Measurements from ENCODE around the gene UGT2B7. TPM values are rescaled to one million over a fixed set of nuclear protein-coding genes. Genes with fewer than 3 reads are reported as not detected.
"Not testable (repeated sequence)": the region's sequence is repeated elsewhere in the genome, so short reads cannot be mapped to it uniquely, and the experiment has no call there.

Gene UGT2B7
- total and polyA plus RNA-seq, 9 donors: 0.12 to 2.6 (median 0.31) TPM

DNA sequence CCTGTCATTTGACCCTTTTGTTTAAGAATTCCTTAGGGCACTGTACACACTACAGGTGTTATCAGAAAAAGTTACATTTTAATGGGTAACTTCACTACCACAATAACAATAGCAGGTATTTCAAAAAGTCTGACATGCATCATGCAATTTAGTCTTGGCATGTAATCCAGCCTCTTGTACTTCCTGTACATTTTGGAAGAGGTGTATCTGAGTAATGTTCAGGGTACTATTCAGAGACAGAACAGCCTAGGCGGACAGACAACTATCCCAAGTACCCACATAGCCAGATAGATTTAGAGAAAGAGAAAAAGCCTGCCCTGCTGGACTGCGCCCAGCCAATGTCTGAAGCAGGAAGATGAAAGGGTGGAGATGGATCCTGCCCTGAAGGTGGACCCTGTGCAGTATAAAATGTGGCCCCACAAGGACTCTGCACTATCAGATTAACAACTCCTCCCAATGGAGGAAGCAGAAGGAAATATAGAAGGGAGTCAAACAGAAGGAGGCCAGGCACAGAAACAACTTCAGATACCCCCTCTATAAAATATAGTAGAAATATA is 8.5 kb downstream of the UGT2B7 start:
- DNase-seq: no peak
- no peaks in the 10 kb centered on the region for H3K9me3 ChIP-seq (replicated peaks; ENCODE audit: control insufficient read depth, low read depth, low read length)
- no peaks in the 10 kb centered on the region for H3K27me3 ChIP-seq (ENCODE audit: control insufficient read depth, insufficient read depth, low read length)
- WGBS (ENCODE audit: insufficient coverage): no CpG with 5 or more reads among the region's 2 CpGs
- no peaks in the 10 kb centered on the region for H3K4me1 ChIP-seq (ENCODE audit: control insufficient read depth, insufficient read depth, low read length)
- no peak overlapping the region for H3K27ac ChIP-seq (ENCODE audit: low read length)
- no peak overlapping the region for H3K4me3 ChIP-seq (ENCODE audit: low read length)
- H3K36me3 ChIP-seq (ENCODE audit: control insufficient read depth, insufficient read depth, low read length): no peaks in the 10 kb centered on the region

- not testable (repeated sequence) for H3K9me3 ChIP-seq (replicated peaks; ENCODE audit: control insufficient read depth, low read depth, low read length); H3K27me3 ChIP-seq (ENCODE audit: control insufficient read depth, insufficient read depth, low read length); H3K27ac ChIP-seq (ENCODE audit: low read length); H3K36me3 ChIP-seq (ENCODE audit: control insufficient read depth, insufficient read depth, low read length); H3K4me1 ChIP-seq (ENCODE audit: control insufficient read depth, insufficient read depth, low read length); H3K4me3 ChIP-seq (ENCODE audit: low read length); DNase-seq
- WGBS (ENCODE audit: insufficient coverage): 96% methylated on average over 25 of the region's 30 CpGs
Measured at GRCh38 chr4:69115151-69115850, 19.0 kb downstream of the UGT2B7 start.

GRCh38 chr4:69115851-69116213 is 19.6 kb downstream of the UGT2B7 start:
- no CpG with 5 or more reads among the region's 2 CpGs for WGBS (ENCODE audit: insufficient coverage)
- no peak for DNase-seq

DNA sequence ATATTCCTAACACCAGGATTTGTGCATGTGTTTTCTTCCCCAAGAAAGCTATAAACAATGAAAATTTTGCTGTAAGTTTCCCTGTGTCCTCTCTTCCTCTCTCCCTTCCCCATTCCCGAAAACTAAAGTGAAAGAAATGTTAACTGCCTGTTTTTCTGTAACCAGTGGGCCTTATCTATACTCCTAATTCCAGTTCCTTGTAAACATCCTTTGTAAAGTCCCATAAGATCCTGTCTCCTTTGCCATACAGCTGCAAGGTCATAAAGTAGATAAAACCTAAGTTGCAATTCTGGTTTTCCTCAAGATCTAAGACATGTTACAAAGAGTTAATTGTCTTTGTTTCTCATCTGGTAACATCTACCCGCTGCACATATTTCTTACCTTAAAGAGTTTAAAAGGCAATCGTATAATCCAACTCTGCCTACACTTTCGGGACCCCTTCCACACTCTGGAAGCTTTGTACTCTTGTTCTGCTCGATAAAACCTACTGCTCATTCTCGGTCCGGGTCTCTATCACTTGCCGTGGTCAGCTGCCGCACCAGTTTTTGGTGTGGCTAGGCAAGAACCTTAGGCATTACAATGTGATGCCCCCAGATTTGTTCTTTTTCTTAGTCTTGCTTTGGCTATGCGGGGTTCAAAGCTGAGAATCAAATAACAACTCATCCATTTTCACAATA is 20.5 kb downstream of the UGT2B7 start:
- Histone ChIP-seq H3K27ac (ENCODE audit: low read length) (no peak overlapping the region), H3K4me1 (ENCODE audit: control insufficient read depth, insufficient read depth, low read length) (no peaks in the 10 kb centered on the region), H3K27me3 (ENCODE audit: control insufficient read depth, insufficient read depth, low read length) (no peaks in the 10 kb centered on the region), H3K9me3 (replicated peaks; ENCODE audit: control insufficient read depth, low read depth, low read length) (no peaks in the 10 kb centered on the region), H3K4me3 (ENCODE audit: low read length) (no peak overlapping the region), H3K36me3 (ENCODE audit: control insufficient read depth, insufficient read depth, low read length) (no peaks in the 10 kb centered on the region)
- WGBS (ENCODE audit: insufficient coverage): 49% methylated on average over 8 of the region's 10 CpGs
- DNase-seq: no peak

More at GRCh38 chr4:69115851-69116213, 19.6 kb downstream of the UGT2B7 start:
- H3K27me3 ChIP-seq (ENCODE audit: control insufficient read depth, insufficient read depth, low read length): no peaks in the 10 kb centered on the region
- H3K4me1 ChIP-seq (ENCODE audit: control insufficient read depth, insufficient read depth, low read length): no peaks in the 10 kb centered on the region
- no peaks in the 10 kb centered on the region for H3K9me3 ChIP-seq (replicated peaks; ENCODE audit: control insufficient read depth, low read depth, low read length)
- H3K4me3 ChIP-seq (ENCODE audit: low read length): no peak overlapping the region
- no peak overlapping the region for H3K27ac ChIP-seq (ENCODE audit: low read length)
- H3K36me3 ChIP-seq (ENCODE audit: control insufficient read depth, insufficient read depth, low read length): no peaks in the 10 kb centered on the region

GRCh38 chr4:69120870-69121269 is 24.6 kb downstream of the UGT2B7 start:
- Histone ChIP-seq H3K9me3 (replicated peaks; ENCODE audit: control insufficient read depth, low read depth, low read length) (no peaks in the 10 kb centered on the region), H3K27me3 (ENCODE audit: control insufficient read depth, insufficient read depth, low read length) (no peaks in the 10 kb centered on the region), H3K36me3 (ENCODE audit: control insufficient read depth, insufficient read depth, low read length) (no peaks in the 10 kb centered on the region), H3K27ac (ENCODE audit: low read length) (no peak overlapping the region), H3K4me1 (ENCODE audit: control insufficient read depth, insufficient read depth, low read length) (no peaks in the 10 kb centered on the region), H3K4me3 (ENCODE audit: low read length) (no peak overlapping the region)
- 51% methylated on average over 2 of the region's 2 CpGs for WGBS (ENCODE audit: insufficient coverage)
- DNase-seq: no peak

- no peak for DNase-seq
- Histone ChIP-seq H3K27ac (ENCODE audit: low read length) (no peak overlapping the region), H3K9me3 (replicated peaks; ENCODE audit: control insufficient read depth, low read depth, low read length) (no peaks in the 10 kb centered on the region), H3K4me3 (ENCODE audit: low read length) (no peak overlapping the region), H3K36me3 (ENCODE audit: control insufficient read depth, insufficient read depth, low read length) (no peaks in the 10 kb centered on the region), H3K27me3 (ENCODE audit: control insufficient read depth, insufficient read depth, low read length) (no peaks in the 10 kb centered on the region), H3K4me1 (ENCODE audit: control insufficient read depth, insufficient read depth, low read length) (no peaks in the 10 kb centered on the region)
- no CpG with 5 or more reads among the region's 3 CpGs for WGBS (ENCODE audit: insufficient coverage)
Measured at GRCh38 chr4:69122476-69122875, 26.2 kb downstream of the UGT2B7 start.

GRCh38 chr4:69124941-69125340 is 28.7 kb downstream of the UGT2B7 start:
- no peak overlapping the region for H3K27ac ChIP-seq (ENCODE audit: low read length)
- DNase-seq: no peak
- H3K27me3 ChIP-seq (ENCODE audit: control insufficient read depth, insufficient read depth, low read length): no peaks in the 10 kb centered on the region
- no peak overlapping the region for H3K4me3 ChIP-seq (ENCODE audit: low read length)
- no peaks in the 10 kb centered on the region for H3K36me3 ChIP-seq (ENCODE audit: control insufficient read depth, insufficient read depth, low read length)
- no peaks in the 10 kb centered on the region for H3K4me1 ChIP-seq (ENCODE audit: control insufficient read depth, insufficient read depth, low read length)
- no peaks in the 10 kb centered on the region for H3K9me3 ChIP-seq (replicated peaks; ENCODE audit: control insufficient read depth, low read depth, low read length)
- WGBS (ENCODE audit: insufficient coverage): 86% methylated on average over 1 of the region's 1 CpG

DNA sequence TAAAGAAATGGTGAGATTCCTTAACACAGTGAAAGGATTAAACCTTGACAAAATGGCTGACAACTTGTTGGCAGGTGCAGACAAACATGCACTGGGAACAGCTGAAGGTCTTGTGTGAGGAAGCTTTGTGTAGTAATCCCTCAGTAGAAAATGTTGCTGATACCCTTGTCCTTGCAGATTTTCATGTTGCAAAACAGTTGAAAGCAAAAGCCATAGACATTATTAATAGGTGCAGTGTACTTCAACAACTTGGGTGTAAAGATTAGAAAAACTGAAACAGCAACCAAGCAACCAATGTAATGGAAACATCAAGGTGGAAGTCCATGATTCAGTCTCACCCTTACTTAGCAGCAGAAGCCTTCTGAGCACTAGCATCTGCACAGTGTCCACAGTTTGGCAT is 29.8 kb downstream of the UGT2B7 start:
- DNase-seq: peak; percentile 22
- Histone ChIP-seq H3K4me1 (ENCODE audit: control insufficient read depth, insufficient read depth, low read length) (no peaks in the 10 kb centered on the region), H3K27ac (ENCODE audit: low read length) (no peak overlapping the region), H3K4me3 (ENCODE audit: low read length) (no peak overlapping the region), H3K36me3 (ENCODE audit: control insufficient read depth, insufficient read depth, low read length) (no peaks in the 10 kb centered on the region), H3K27me3 (ENCODE audit: control insufficient read depth, insufficient read depth, low read length) (no peaks in the 10 kb centered on the region), H3K9me3 (replicated peaks; ENCODE audit: control insufficient read depth, low read depth, low read length) (no peaks in the 10 kb centered on the region)

DNA sequence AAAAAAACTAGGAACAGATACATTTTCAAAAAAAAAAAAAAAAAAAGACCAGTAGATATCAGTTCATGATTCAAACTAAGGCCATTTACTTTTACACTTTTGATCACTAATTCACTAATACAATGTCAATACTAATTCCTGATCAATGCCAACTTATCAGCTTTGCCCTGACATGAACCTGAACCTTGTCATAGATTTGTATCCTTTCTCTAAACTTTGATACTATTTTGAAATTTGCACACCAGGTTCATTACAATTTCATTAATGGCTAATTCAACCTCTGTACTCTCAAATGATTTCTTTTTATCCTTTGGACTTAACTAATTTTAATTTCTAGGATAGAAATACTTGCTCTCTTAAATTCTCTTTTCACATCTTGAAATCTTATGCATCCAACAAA is 37.7 kb downstream of the UGT2B7 start:
- Histone ChIP-seq H3K4me1 (ENCODE audit: control insufficient read depth, insufficient read depth, low read length) (no peaks in the 10 kb centered on the region), H3K27ac (ENCODE audit: low read length) (no peak overlapping the region), H3K4me3 (ENCODE audit: low read length) (no peak overlapping the region), H3K36me3 (ENCODE audit: control insufficient read depth, insufficient read depth, low read length) (no peaks in the 10 kb centered on the region), H3K27me3 (ENCODE audit: control insufficient read depth, insufficient read depth, low read length) (no peaks in the 10 kb centered on the region), H3K9me3 (replicated peaks; ENCODE audit: control insufficient read depth, low read depth, low read length) (no peaks in the 10 kb centered on the region)
- no peak for DNase-seq

DNA sequence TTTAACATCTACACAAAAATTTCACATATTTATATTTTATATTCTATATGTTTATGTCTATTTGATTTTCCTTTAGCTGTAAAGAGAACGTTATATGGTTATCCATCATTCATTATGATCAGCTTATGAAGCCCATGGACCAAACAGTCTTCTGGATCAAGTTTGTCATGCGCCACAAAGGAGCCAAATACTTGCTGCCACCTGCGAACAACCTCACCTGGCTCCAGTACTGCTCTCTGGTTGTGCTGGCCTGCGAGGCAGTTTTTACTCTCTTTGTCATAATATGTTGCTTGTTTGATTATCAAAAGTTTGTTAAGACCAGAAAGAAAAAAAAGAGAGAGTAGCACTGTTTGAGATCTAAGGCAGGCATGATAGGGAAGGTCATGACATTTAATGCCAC is 38.2 kb downstream of the UGT2B7 start:
- H3K4me3 ChIP-seq (ENCODE audit: low read length): no peak overlapping the region
- DNase-seq: no peak
- no peaks in the 10 kb centered on the region for H3K9me3 ChIP-seq (replicated peaks; ENCODE audit: control insufficient read depth, low read depth, low read length)
- no peaks in the 10 kb centered on the region for H3K4me1 ChIP-seq (ENCODE audit: control insufficient read depth, insufficient read depth, low read length)
- H3K27ac ChIP-seq (ENCODE audit: low read length): no peak overlapping the region
- WGBS (ENCODE audit: insufficient coverage): no CpG with 5 or more reads among the region's 4 CpGs
- H3K27me3 ChIP-seq (ENCODE audit: control insufficient read depth, insufficient read depth, low read length): no peaks in the 10 kb centered on the region
- H3K36me3 ChIP-seq (ENCODE audit: control insufficient read depth, insufficient read depth, low read length): no peaks in the 10 kb centered on the region
